Measurements from ENCODE around the gene TPPP3. TPM values are rescaled to one million over a fixed set of nuclear protein-coding genes. Genes with fewer than 3 reads are reported as not detected.

Gene TPPP3
- total RNA-seq, 6 donors from 2014 or later, result 40.0 to 167 (median 112) TPM

GRCh38 chr16:67392301-67393059 is 818 bp downstream of the TPPP3 start:
- H3K9me3 ChIP-seq, result no peaks in the 10 kb centered on the region
- H3K4me3 ChIP-seq, result peak overlapping the region in 3 of 4 donors; percentile 37 to 65 (median 51)
- no peaks in the 10 kb centered on the region for H3K36me3 ChIP-seq
- H3K4me1 ChIP-seq, result peaks cover 47 to 75% (median 63%) of the 10 kb centered on the region in 4 donors
- WGBS, 2 donors, result 65 to 71% methylated on average over 13 to 18 of the region's 18 CpGs
- peak in 1 of 2 donors; percentile 27 for DNase-seq
- peaks cover 0 to 13% (median 2%) of the 10 kb centered on the region in 4 donors for H3K27me3 ChIP-seq
- no peak for ATAC-seq (ENCODE audit: low FRiP score in 2 of 2)
- H3K27ac ChIP-seq, result peak overlapping the region; percentile 63 to 69 (median 66)
- TF ChIP-seq POLR2A (IDR thresholded peaks at IDR 0.05) (no peak), POLR2AphosphoS5 (IDR thresholded peaks at IDR 0.05) (no peak), CTCF (IDR thresholded peaks at IDR 0.05) (no peak), EP300 (IDR thresholded peaks at IDR 0.05) (no peak)

- Histone ChIP-seq H3K27ac (peak overlapping the region; percentile 22 to 69 (median 58)), H3K27me3 (peaks cover 0 to 13% (median 2%) of the 10 kb centered on the region in 4 donors), H3K4me3 (peak overlapping the region in 3 of 4 donors; percentile 37 to 65 (median 51)), H3K36me3 (no peaks in the 10 kb centered on the region), H3K9me3 (no peaks in the 10 kb centered on the region), H3K4me1 (peaks cover 42 to 67% (median 57%) of the 10 kb centered on the region in 4 donors)
- WGBS, 2 donors, result 48 to 55% methylated on average over 7 to 15 of the region's 15 CpGs
- TF ChIP-seq POLR2AphosphoS5 (IDR thresholded peaks at IDR 0.05), result no peak
- no peak for TF ChIP-seq CTCF (IDR thresholded peaks at IDR 0.05)
- no peak for TF ChIP-seq EP300 (IDR thresholded peaks at IDR 0.05)
- TF ChIP-seq POLR2A (IDR thresholded peaks at IDR 0.05), result no peak
- peak in 1 of 2 donors; percentile 9 for ATAC-seq (ENCODE audit: low FRiP score in 2 of 2)
- peak in 1 of 2 donors; percentile 45 for DNase-seq
Measured at GRCh38 chr16:67391424-67392300, 1.6 kb downstream of the TPPP3 start.

GRCh38 chr16:67390816-67391423 is 2.4 kb downstream of the TPPP3 start:
- no peak for DNase-seq
- 82 to 89% methylated on average over 7 to 11 of the region's 11 CpGs for WGBS, 2 donors

More at GRCh38 chr16:67390816-67391423, 2.4 kb downstream of the TPPP3 start:
- TF ChIP-seq POLR2A (IDR thresholded peaks at IDR 0.05) (no peak), CTCF (IDR thresholded peaks at IDR 0.05) (no peak), POLR2AphosphoS5 (IDR thresholded peaks at IDR 0.05) (no peak), EP300 (IDR thresholded peaks at IDR 0.05) (no peak)
- peak overlapping the region; percentile 19 to 49 (median 26) for H3K27ac ChIP-seq
- H3K27me3 ChIP-seq, result peaks cover 0 to 13% (median 2%) of the 10 kb centered on the region in 4 donors
- no peaks in the 10 kb centered on the region for H3K9me3 ChIP-seq
- no peak for ATAC-seq (ENCODE audit: low FRiP score in 2 of 2)
- peak overlapping the region in 1 of 4 donors; percentile 65 for H3K4me3 ChIP-seq
- H3K4me1 ChIP-seq, result peaks cover 35 to 59% (median 50%) of the 10 kb centered on the region in 4 donors
- H3K36me3 ChIP-seq, result no peaks in the 10 kb centered on the region
